NCI-H774 (cell line): Measurements from ENCODE around the gene JUND.

ENCODE experiments used
- DNase-seq: peaks from one replicate; lab custom pipeline; 2025; lab: John Stamatoyannopoulos, UW

The JUND gene

DNA sequence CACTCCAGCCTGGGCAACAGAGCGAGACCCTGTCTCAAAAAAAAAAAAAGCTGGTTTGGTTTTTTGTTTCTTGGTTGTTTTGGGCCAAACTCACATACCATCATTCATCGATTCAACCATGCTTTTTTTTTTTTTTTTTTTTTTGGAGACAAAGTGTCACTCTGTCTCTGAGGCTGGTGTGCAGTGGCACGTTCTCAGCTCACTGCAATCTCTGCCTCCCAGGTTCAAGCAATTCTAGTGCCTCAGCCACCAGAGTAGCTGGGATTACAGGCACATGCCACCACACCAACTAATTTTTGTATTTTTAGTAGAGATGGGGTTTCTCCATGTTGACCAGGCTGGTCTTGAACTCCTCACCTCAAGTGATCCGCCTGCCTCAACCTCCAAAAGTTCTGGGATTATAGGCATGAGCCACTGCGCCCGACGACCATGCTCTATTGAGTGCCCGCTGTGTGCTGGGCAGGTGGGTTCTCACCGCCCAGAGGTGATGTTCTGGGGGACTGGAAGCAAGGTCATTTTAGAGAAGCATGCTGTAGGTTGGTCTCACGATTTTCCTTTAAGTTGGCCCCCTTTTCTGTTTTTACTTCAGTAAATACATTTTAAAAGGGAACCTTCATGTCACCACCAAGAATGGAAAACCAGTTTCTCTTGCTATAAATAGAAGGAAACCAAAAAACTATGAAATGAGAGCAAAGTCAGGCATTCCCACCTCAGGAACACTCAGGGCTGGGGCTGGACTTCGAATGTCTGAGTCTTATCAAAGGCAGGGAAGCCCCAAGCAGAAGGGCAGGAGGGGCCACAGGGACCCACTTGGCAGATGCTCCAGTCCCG is 8.3 kb upstream of the JUND start:
- DNase-seq = no peak

DNA sequence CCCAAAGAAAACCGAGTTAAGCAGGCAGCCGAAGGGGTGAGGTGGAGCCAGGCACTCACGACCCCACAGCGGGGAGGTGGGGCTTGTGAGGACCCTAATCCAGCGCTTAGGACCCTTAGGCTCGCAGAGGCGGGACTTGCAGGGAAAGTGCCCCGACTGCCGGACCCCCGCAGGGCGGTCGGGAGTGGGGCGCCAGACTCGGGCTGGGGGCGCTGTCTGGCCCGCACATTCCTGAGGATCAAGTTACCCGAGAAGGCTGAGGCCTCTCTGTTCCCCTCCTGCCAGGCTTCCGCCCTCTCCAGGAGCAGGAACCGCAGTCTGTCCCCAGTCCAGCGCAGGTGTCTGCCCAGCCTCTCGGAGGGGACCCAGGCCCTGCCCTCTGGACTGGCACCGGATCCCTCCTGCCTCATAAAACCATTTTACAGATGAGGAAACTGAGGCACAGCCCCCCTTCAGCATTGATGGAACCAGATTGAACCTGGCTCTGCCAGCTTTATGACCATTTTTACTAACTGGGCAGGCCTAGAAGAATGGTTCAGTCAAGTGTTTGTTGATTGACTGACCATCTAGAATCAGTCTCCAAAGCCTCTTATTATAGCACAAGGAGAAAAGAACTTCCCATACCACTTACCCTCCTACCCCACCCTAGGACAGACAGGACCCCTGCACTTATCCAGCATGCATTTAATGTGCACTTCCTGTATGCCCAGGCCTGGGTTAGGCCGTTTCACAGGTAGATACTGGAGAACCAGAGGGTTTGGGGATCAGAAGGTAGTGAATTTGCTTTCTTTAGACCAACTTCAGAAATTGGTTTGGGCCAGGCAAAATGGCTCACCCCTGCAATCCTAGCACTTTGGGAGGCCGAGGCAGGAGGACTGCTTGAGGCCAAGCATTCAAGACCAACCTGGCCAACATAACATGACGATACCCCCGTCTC is 6.7 kb upstream of the JUND start:
- no peak for DNase-seq

GRCh38 chr19:18286973-18287635 is 5.7 kb upstream of the JUND start:
- no peak for DNase-seq

DNA sequence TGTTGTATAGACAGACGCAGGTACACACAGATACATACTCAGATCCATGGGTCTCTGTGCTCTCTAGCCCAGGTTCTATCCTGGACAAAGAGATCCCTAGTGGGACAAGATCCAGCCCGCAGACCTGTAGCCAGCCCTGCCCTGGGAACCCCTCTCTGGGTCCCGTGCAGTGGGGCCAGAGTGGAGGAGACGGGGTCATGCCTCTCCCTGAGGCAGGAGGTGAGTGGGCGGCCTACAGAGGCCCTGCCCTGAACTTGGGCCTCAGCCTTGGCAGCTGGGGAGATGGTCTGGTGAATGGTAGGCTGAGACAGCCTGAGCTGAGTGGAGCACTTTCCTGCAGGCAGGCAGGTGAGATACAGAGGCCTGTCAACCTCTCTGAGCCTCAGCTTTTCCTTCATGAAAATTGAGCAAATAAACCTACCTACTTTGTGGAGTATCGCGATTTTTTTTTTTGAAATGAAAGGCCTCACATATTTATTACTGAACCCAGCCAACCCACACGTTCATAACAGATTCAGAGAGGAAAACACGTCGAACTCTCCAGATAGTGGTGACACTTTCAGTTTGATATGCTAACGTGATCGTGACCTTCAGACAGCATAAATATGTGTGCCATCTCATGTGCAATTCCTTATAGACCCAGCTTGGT is 3.4 kb upstream of the JUND start:
- DNase-seq = no peak

DNA sequence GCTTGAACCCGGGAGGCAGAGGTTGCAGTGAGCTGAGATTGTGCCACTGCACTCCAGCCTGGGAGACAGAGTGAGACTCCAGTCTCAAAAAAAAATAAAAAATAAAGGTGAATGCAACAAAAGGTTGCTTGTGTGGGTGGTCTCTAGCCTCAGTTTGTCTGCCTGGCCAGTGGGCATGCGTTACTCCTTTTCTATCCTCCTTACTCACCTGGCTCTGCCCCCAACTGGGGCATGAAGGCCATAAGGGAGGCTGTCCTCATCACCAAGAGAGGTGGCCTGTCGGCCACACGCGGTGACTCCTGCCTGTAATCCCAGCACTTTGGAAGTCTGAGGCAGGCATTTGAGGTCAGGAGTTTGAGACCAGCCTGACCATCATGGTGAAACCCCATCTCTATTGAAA is 1.9 kb upstream of the JUND start:
- no peak for DNase-seq

GRCh38 chr19:18282788-18283141 is 1.3 kb upstream of the JUND start:
- no peak for DNase-seq

DNA sequence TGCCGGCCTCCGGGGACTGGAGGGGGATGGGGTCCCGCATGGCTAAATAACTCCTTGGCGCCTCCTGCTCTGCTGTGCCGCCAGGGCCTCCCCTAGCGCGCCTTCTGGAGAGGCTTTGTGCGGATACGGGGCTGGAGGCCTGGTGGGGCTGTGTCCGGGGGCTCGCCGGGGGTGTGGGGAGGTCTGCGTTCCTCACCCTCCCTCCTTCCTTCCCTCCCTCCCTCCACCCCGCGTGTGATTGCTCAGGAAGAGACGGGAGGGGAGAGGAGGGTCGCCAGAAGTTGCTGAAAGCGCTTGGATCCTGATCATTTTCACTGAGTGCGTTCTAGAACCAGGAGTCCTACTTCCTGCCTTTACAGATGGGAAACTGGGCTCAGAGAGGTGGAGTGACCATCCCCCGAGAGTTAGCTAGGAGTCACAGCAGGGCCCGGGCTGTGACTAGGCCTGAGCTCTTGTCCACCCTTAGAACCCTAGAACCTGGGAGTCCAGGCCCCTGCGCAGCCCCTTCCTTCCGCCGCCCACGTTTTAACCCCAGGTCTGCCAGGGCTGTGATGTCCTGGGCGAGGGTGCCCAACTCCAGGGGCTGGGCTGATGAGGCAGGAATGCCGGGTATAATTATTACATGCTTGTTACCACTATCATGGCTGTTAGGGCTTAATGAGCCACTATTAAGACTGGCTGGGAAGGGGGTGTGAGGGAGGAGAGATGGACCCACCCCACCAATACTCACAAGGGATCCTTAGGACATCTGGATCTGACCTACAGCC is 782 bp upstream of the JUND start:
- DNase-seq = peak; percentile 24

- peak; percentile 78 for DNase-seq
Measured at GRCh38 chr19:18280247-18281081, 958 bp downstream of the JUND start.

DNA sequence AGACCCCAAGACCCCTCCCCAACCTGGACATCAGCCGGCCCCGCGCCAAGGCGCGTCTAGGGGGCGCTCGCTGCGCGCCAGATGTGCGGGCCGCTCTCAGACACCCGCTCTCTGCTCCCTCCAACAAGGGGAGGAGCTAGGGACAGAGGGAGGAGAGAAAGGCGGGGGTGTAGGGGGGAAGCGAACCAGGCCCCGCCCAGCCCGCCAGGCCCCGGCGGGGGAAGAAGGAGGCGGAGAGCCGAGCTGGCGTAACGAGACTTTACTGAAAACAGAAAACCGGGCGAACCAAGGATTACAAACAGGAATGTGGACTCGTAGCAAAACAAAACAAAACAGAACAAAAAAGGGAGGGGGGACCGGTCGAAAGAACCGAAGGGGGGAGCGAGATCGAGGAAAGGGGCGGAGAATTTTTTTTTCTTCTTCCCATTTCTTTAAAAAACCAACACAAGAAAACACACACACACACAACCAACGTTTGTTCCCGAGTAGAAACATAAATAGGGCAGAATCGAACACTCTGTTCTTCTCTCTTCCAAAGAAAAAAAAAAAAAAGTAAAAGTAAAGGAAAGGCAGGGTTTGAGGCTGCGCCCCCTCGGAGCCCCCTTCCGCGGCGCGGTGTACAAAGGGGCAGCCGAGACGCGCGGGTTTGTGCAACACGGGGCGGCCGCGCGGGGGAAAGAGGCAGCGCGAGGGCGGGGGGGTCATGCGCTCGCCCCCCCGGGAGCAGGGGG is 1.7 kb downstream of the JUND start:
- DNase-seq = peak; percentile 89

GRCh38 chr19:18279266-18279515 is 2.2 kb downstream of the JUND start:
- DNase-seq = no peak

GRCh38 chr19:18278521-18279265 is 2.7 kb downstream of the JUND start:
- no peak for DNase-seq

- no peak for DNase-seq
Measured at GRCh38 chr19:18274781-18275356, 6.6 kb downstream of the JUND start.

DNA sequence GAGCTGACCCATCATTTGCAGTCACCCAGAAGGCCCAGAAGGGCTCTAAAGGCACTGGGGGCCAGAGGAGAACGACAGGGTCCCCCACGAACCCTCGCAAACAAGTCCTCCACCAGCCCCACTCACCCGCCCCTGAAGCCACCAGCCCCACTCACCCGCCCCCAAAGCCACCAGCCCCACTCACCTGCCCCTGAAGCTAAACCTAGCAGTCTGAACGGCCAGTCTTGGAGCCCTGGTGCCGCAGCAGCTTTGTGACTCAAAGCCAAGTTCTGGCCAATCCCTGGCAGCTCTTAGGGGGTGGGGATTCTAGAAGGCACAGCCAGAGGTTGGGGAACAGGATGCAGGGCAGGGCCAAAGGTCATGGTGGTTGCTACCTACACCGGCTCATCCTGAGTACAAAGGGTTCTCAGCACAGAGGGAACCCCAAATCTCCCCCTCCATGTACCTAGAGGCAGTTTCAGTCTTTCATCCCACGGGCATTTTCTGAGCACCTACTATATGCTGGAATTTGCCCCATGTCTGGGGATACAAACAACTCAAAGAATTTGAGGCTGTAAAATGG is 7.1 kb downstream of the JUND start, which contains the start of gene IQCN:
IQCN (minus strand) TSS at position 234 of the 562 bp plus-strand sequence. CDS start 4,974 bp downstream, outside the sequence.
- no peak for DNase-seq

- DNase-seq = no peak
Measured at GRCh38 chr19:18273561-18274218, 7.7 kb downstream of the JUND start.

- no peak for DNase-seq
Measured at GRCh38 chr19:18271433-18271841, 10.0 kb downstream of the JUND start.

DNA sequence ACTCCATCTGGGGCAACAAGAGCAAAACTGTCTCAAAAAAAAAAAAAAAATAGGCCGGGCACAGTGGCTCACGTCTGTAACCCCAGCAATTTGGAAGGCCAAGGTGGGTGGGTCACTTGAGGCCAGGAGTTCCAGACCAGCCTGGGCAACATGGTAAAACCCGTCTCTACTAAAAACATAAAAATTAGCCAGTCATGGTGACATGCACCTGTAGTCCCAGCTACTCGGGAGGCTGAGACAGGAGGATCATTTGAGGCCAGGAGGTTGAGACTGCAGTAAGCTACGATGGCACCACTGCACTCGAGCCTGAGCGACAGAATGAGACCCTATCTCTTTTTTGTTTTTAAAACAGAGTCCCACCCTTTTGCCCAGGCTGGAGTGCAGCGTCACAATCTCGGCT is 11.1 kb downstream of the JUND start:
- DNase-seq = no peak

- no peak for DNase-seq
Measured at GRCh38 chr19:18269070-18269723, 12.2 kb downstream of the JUND start.
